ENCODE measurements around the gene GOLGA1.

DNA sequence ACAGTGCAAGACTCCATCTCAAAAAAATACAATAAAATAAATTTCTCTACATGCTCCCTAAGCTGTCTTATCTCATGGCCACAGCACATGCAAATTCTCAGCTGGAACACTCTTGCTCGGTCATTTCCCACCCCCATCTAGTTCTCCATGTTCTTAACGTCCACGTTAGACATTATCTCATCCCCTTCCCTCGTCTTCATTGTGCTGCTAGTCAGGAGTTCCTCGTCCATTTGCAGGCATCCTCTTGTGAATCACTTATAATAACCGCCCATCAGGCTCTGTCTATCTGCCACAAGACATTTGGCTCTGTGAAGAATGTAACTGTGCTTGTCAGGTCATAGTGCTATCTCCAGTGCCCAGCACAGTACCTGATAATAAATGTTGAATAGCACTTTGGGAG lies 32.9 kb upstream of the GOLGA1 start:
- TF ChIP-seq, protein P1, sequence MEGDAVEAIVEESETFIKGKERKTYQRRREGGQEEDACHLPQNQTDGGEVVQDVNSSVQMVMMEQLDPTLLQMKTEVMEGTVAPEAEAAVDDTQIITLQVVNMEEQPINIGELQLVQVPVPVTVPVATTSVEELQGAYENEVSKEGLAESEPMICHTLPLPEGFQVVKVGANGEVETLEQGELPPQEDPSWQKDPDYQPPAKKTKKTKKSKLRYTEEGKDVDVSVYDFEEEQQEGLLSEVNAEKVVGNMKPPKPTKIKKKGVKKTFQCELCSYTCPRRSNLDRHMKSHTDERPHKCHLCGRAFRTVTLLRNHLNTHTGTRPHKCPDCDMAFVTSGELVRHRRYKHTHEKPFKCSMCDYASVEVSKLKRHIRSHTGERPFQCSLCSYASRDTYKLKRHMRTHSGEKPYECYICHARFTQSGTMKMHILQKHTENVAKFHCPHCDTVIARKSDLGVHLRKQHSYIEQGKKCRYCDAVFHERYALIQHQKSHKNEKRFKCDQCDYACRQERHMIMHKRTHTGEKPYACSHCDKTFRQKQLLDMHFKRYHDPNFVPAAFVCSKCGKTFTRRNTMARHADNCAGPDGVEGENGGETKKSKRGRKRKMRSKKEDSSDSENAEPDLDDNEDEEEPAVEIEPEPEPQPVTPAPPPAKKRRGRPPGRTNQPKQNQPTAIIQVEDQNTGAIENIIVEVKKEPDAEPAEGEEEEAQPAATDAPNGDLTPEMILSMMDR (conservative IDR thresholded peaks at IDR 0.05; ENCODE audit: low read length) = no peak
- TF ChIP-seq EZH2phosphoT487 (IDR thresholded peaks at IDR 0.05; ENCODE audit: borderline replicate concordance, low read depth, low read length) = no peak
